Osteoblast (primary cell): ENCODE data around the gene PTPRN2. TPM values are rescaled to one million over a fixed set of nuclear protein-coding genes. Genes with fewer than 3 reads are reported as not detected.

Experiments
- DNase-seq: peaks from one replicate; pipeline ENCODE4 v3.0.0; 2011; ENCODE audit warnings: low spot score, mixed read lengths; ENCODE audit not compliant: insufficient read length; ENCODE audit errors: missing footprints
- H2AFZ ChIP-seq: 2 replicates; pipeline ENCODE4 v1.6.0; 2011; ENCODE audit warnings: mild to moderate bottlenecking, low read length
- H3K27ac ChIP-seq: 2 replicates; pipeline ENCODE4 v1.5.1; 2011; ENCODE audit warnings: mild to moderate bottlenecking, low read depth, low read length, moderate library complexity
- H3K27me3 ChIP-seq: 2 replicates; pipeline ENCODE4 v1.6.0; 2012; ENCODE audit warnings: mild to moderate bottlenecking, control low read depth, inconsistent platforms, low read length, moderate library complexity; ENCODE audit not compliant: insufficient read depth
- H3K36me3 ChIP-seq: 2 replicates; pipeline ENCODE4 v1.5.1; 2011; ENCODE audit warnings: mild to moderate bottlenecking, low read length, control low read depth, moderate library complexity; ENCODE audit not compliant: insufficient read depth
- H3K4me1 ChIP-seq: 2 replicates; pipeline ENCODE4 v1.5.1; 2011; ENCODE audit warnings: mild to moderate bottlenecking, low read length, control low read depth, moderate library complexity; ENCODE audit not compliant: insufficient read depth
- H3K4me2 ChIP-seq: 2 replicates; pipeline ENCODE4 v1.6.0; 2011; ENCODE audit warnings: mild to moderate bottlenecking, low read length; ENCODE audit not compliant: insufficient read depth
- H3K4me3 ChIP-seq: fragments of 200-600 bp; sonication (generic); 3 replicates; pipeline ENCODE4 v1.5.1; 2012; ENCODE audit warnings: mild to moderate bottlenecking, low read length, inconsistent platforms; ENCODE audit not compliant: insufficient read depth
- H3K79me2 ChIP-seq: 2 replicates; pipeline ENCODE4 v1.6.0; 2012; ENCODE audit warnings: mild to moderate bottlenecking, low read length, control low read depth, inconsistent platforms; ENCODE audit not compliant: insufficient read depth
- H3K9me3 ChIP-seq: 2 replicates; pipeline ENCODE4 v1.5.1; 2011; ENCODE audit warnings: low read depth, low read length, control low read depth
- H4K20me1 ChIP-seq: 2 replicates; pipeline ENCODE4 v1.6.0; 2012; ENCODE audit warnings: mild to moderate bottlenecking, low read length, control low read depth; ENCODE audit not compliant: insufficient read depth
- CTCF ChIP-seq: IDR thresholded peaks from 2 replicates; pipeline ENCODE4 v1.5.1; 2011; ENCODE audit warnings: mild to moderate bottlenecking, low read depth, low read length, moderate library complexity; ENCODE audit errors: extremely low read depth
- total RNA-seq: library from RNA; depleted of rRNA; stranded (reverse); fragments of >200 nt; gene quantifications from 2 replicates; pipeline ENCODE4 v1.2.3, GENCODE V29; 2012

Gene PTPRN2
- total RNA-seq, 1 donor, result 0.36 TPM

- no peaks in the 10 kb centered on the region for H3K4me1 ChIP-seq
- no peak overlapping the region for H2AFZ ChIP-seq
- no peak for DNase-seq
- no peaks in the 10 kb centered on the region for H3K27me3 ChIP-seq
- TF ChIP-seq CTCF, result no peak
- H3K79me2 ChIP-seq, result no peaks in the 10 kb centered on the region
- H3K4me2 ChIP-seq, result no peak overlapping the region
- H3K27ac ChIP-seq, result no peak overlapping the region
- no peaks in the 10 kb centered on the region for H4K20me1 ChIP-seq
- no peaks in the 10 kb centered on the region for H3K36me3 ChIP-seq
- H3K4me3 ChIP-seq, result no peak overlapping the region
- H3K9me3 ChIP-seq, result no peaks in the 10 kb centered on the region
These were observed 172.3 kb downstream of the PTPRN2 start for GRCh38 chr7:158415316-158415715.

- H3K9me3 ChIP-seq, result no peaks in the 10 kb centered on the region
These were observed 173.1 kb downstream of the PTPRN2 start for GRCh38 chr7:158414486-158414961.

GRCh38 chr7:158414002-158414401 is 173.6 kb downstream of the PTPRN2 start:
- no peak overlapping the region for H3K4me2 ChIP-seq
- H3K27ac ChIP-seq, result no peak overlapping the region
- TF ChIP-seq CTCF, result no peak
- H3K4me3 ChIP-seq, result no peak overlapping the region
- H3K36me3 ChIP-seq, result no peaks in the 10 kb centered on the region
- H3K27me3 ChIP-seq, result no peaks in the 10 kb centered on the region
- no peaks in the 10 kb centered on the region for H4K20me1 ChIP-seq
- DNase-seq, result peak; percentile 3
- H3K79me2 ChIP-seq, result no peaks in the 10 kb centered on the region
- no peak overlapping the region for H2AFZ ChIP-seq
- no peaks in the 10 kb centered on the region for H3K9me3 ChIP-seq
- no peaks in the 10 kb centered on the region for H3K4me1 ChIP-seq

More at GRCh38 chr7:158414486-158414961, 173.1 kb downstream of the PTPRN2 start:
- Histone ChIP-seq H3K79me2 (no peaks in the 10 kb centered on the region), H2AFZ (no peak overlapping the region), H3K27ac (no peak overlapping the region), H3K36me3 (no peaks in the 10 kb centered on the region), H3K27me3 (no peaks in the 10 kb centered on the region), H3K4me1 (no peaks in the 10 kb centered on the region), H3K4me3 (no peak overlapping the region), H3K4me2 (no peak overlapping the region), H4K20me1 (no peaks in the 10 kb centered on the region)
- peak; percentile 62 for DNase-seq
- no peak for TF ChIP-seq CTCF

- Histone ChIP-seq H3K4me1 (no peaks in the 10 kb centered on the region), H3K27ac (no peak overlapping the region), H3K36me3 (no peaks in the 10 kb centered on the region), H3K79me2 (no peaks in the 10 kb centered on the region), H4K20me1 (no peaks in the 10 kb centered on the region), H3K9me3 (no peaks in the 10 kb centered on the region), H3K4me3 (no peak overlapping the region), H3K27me3 (no peaks in the 10 kb centered on the region), H2AFZ (no peak overlapping the region), H3K4me2 (no peak overlapping the region)
- no peak for TF ChIP-seq CTCF
- DNase-seq, result peak; percentile 62
These were observed 176.2 kb downstream of the PTPRN2 start for GRCh38 chr7:158411232-158411950.
